Skin epidermis (tissue), 12 donors: ENCODE results near the gene ZC3HAV1.
A peak's percentile ranks its signal among the peaks of the same experiment; 100 is the strongest.
"Not testable (repeated sequence)": the region's sequence is repeated elsewhere in the genome, so short reads cannot be mapped to it uniquely, and the experiment has no call there.

Experiments used
- H3K27ac ChIP-seq, 21 experiments: fragments of 200-600 bp; sonication (generic) in 11 of 21; one replicate each; pipeline ENCODE4 v1.5.0; 2020; ENCODE audit warnings: mild to moderate bottlenecking in 3 of 21, inconsistent platforms in 2 of 21, moderate library complexity in 2 of 21
- H3K4me3 ChIP-seq, 7 experiments: fragments of 200-600 bp; sonication (generic) in 2 of 7; one replicate each; pipeline ENCODE4 v1.5.0; 2020; ENCODE audit warnings: inconsistent platforms in 2 of 7, mild to moderate bottlenecking in 2 of 7, moderate library complexity in 1 of 7

ZC3HAV1 gene

GRCh38 chr7:139109188-139109982 is at the start of gene ZC3HAV1:
Gene ZC3HAV1, minus strand, starts transcription at chr7:139109720. Its CDS starts 389 bp downstream, at chr7:139109331.
- H3K27ac ChIP-seq, result peak within 1 kb of the TSS; percentile 75 to 99 (median 95)

GRCh38 chr7:139153832-139154231 is 44.3 kb upstream of the ZC3HAV1 start:
- H3K4me3 ChIP-seq, result no peak overlapping the region
- H3K27ac ChIP-seq, result no peak overlapping the region

More at GRCh38 chr7:139109188-139109982, at the start of gene ZC3HAV1:
- peak within 1 kb of the TSS; percentile 57 to 100 (median 93) for H3K4me3 ChIP-seq

GRCh38 chr7:139152149-139152548 is 42.6 kb upstream of the ZC3HAV1 start:
- no peak overlapping the region for H3K4me3 ChIP-seq
- no peak overlapping the region for H3K27ac ChIP-seq

- H3K27ac ChIP-seq, result no peak overlapping the region
- no peak overlapping the region for H3K4me3 ChIP-seq
These were observed 29.6 kb upstream of the ZC3HAV1 start for GRCh38 chr7:139139150-139139549.

GRCh38 chr7:139133335-139134139 is 24.0 kb upstream of the ZC3HAV1 start:
- Histone ChIP-seq H3K27ac (peak overlapping the region in 18 of 21 experiments; percentile 34 to 84 (median 69)), H3K4me3 (peak overlapping the region; percentile 35 to 58 (median 51))

- Histone ChIP-seq H3K4me3 (peak overlapping the region; percentile 35 to 58 (median 51)), H3K27ac (peak overlapping the region in 14 of 21 experiments; percentile 34 to 84 (median 70))
These were observed 23.4 kb upstream of the ZC3HAV1 start for GRCh38 chr7:139132887-139133286.

GRCh38 chr7:139131601-139132041 is 22.1 kb upstream of the ZC3HAV1 start:
- Histone ChIP-seq H3K4me3 (no peak overlapping the region), H3K27ac (no peak overlapping the region)

- not testable (repeated sequence) for H3K4me3 ChIP-seq, H3K27ac ChIP-seq
These were observed 20.3 kb upstream of the ZC3HAV1 start for GRCh38 chr7:139129814-139130213.

- no peak overlapping the region for H3K4me3 ChIP-seq
- no peak overlapping the region for H3K27ac ChIP-seq
These were observed 18.1 kb upstream of the ZC3HAV1 start for GRCh38 chr7:139127648-139128047.

- H3K4me3 ChIP-seq, result no peak overlapping the region
- H3K27ac ChIP-seq, result no peak overlapping the region
These were observed 16.1 kb upstream of the ZC3HAV1 start for GRCh38 chr7:139125657-139126056.

GRCh38 chr7:139124995-139125394 is 15.5 kb upstream of the ZC3HAV1 start:
- not testable (repeated sequence) for H3K27ac ChIP-seq, H3K4me3 ChIP-seq

- Histone ChIP-seq H3K4me3 (no peak overlapping the region), H3K27ac (no peak overlapping the region)
These were observed 14.8 kb upstream of the ZC3HAV1 start for GRCh38 chr7:139124084-139124914.

GRCh38 chr7:139119486-139119849 is 9.9 kb upstream of the ZC3HAV1 start:
- Histone ChIP-seq H3K4me3 (no peak overlapping the region), H3K27ac (peak overlapping the region in 7 of 21 experiments; percentile 2 to 56 (median 36))

GRCh38 chr7:139118805-139119485 is 9.4 kb upstream of the ZC3HAV1 start:
- no peak overlapping the region for H3K4me3 ChIP-seq
- peak overlapping the region in 7 of 21 experiments; percentile 2 to 56 (median 36) for H3K27ac ChIP-seq

GRCh38 chr7:139118234-139118804 is 8.8 kb upstream of the ZC3HAV1 start:
- Histone ChIP-seq H3K27ac (peak overlapping the region in 4 of 21 experiments; percentile 17 to 56 (median 46)), H3K4me3 (no peak overlapping the region)

GRCh38 chr7:139117599-139118233 is 8.2 kb upstream of the ZC3HAV1 start:
- H3K4me3 ChIP-seq, result no peak overlapping the region
- no peak overlapping the region for H3K27ac ChIP-seq

GRCh38 chr7:139116999-139117398 is 7.5 kb upstream of the ZC3HAV1 start:
- H3K4me3 ChIP-seq, result no peak overlapping the region
- H3K27ac ChIP-seq, result no peak overlapping the region

- Histone ChIP-seq H3K4me3 (no peak overlapping the region), H3K27ac (no peak overlapping the region)
These were observed 5.6 kb upstream of the ZC3HAV1 start for GRCh38 chr7:139115104-139115503.
